ENCODE data around the gene YKT6.

DNA sequence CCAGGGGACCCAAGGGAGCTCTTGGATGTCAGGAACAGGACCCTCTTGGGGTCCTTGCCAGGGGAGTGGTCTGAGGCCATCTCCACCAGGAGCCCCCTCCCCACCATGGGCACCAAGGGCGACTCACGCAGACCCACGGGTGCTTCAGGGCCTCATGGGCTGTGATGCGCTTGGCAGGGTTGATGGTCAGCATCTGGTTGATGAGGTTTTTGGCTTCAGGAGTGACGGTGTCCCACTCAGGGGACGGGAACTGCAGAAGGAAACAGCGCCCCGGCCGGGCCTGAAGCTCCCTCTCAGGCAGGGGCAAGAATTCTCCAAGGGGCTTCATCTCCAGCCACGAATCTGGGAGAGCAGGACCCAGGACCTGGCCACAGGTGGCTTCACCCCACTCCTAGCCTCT lies 41.3 kb downstream of the YKT6 start:
- TF ChIP-seq POLR2A (IDR thresholded peaks at IDR 0.05; ENCODE audit: low read depth, low read length) (no peak), CTCF (IDR thresholded peaks at IDR 0.05; ENCODE audit: extremely low read depth in 1 of 2, insufficient read depth in 1 of 2, low read depth in 1 of 2, low read length in 2 of 2) (no peak), EZH2 (IDR thresholded peaks at IDR 0.05; ENCODE audit: borderline replicate concordance, low read depth, low read length, severe bottlenecking) (no peak), JUN (IDR thresholded peaks at IDR 0.05; ENCODE audit: borderline replicate concordance, insufficient read depth, insufficient read length, low read depth) (no peak), FOS (IDR thresholded peaks at IDR 0.05; ENCODE audit: borderline replicate concordance, insufficient read depth, low read length) (no peak), POLR2AphosphoS5 (IDR thresholded peaks at IDR 0.05; ENCODE audit: insufficient read depth, low read depth, low read length) (no peak)
- TF ChIP-seq, protein P1, sequence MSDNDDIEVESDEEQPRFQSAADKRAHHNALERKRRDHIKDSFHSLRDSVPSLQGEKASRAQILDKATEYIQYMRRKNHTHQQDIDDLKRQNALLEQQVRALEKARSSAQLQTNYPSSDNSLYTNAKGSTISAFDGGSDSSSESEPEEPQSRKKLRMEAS (IDR thresholded peaks at IDR 0.05; ENCODE audit: insufficient read depth, insufficient read length): no peak

Data from endothelial cell of umbilical vein (primary cell).